GM11168 (cell line): ENCODE measurements around the gene KCNC3.

Experiments used
- in situ Hi-C: fragments of 300-500 bp; cut with MboI; formaldehyde crosslinking; loops from one replicate; pipeline ENCODE4 v1.12.0; 2022; ENCODE audit warnings: low sequenced_read_pairs; ENCODE audit not compliant: unreplicated experiment

The KCNC3 gene

GRCh38 chr19:50329146-50329925 is at the start of gene KCNC3:
Gene KCNC3 (minus strand): TSS chr19:50329377. CDS start chr19:50329082, 295 bp downstream.
- in situ Hi-C loops: no loop called here

GRCh38 chr19:50378863-50379236 is 49.7 kb upstream of the KCNC3 start:
- in situ Hi-C loops: no loop called here

GRCh38 chr19:50378169-50378862 is 49.1 kb upstream of the KCNC3 start:
- in situ Hi-C loops: no loop called here

GRCh38 chr19:50377517-50377916 is 48.3 kb upstream of the KCNC3 start:
- in situ Hi-C loops: no loop called here

- in situ Hi-C loops: no loop called here
These were observed 47.9 kb upstream of the KCNC3 start for GRCh38 chr19:50377051-50377461.

GRCh38 chr19:50376166-50377050 is 47.2 kb upstream of the KCNC3 start, which contains the start of gene NR1H2:
Gene NR1H2 (plus strand): TSS chr19:50376457. CDS start chr19:50377606, 1,149 bp downstream.
- in situ Hi-C loops: no loop called here

GRCh38 chr19:50371914-50372475 is 42.8 kb upstream of the KCNC3 start:
- in situ Hi-C loops: loop anchor here (25.0 kb wide), 1 partner anchor 415 kb away; the partner anchor contains the start of gene ACP4

GRCh38 chr19:50368649-50369570 is 39.7 kb upstream of the KCNC3 start:
- in situ Hi-C loops: loop anchor here (5.0 to 25.0 kb wide), 2 partner anchors 93 to 418 kb away; partner anchors contain the start of gene ACP4

- in situ Hi-C loops: loop anchor here (5.0 to 25.0 kb wide), 2 partner anchors 97 to 422 kb away; partner anchors contain the start of gene ACP4
These were observed 36.5 kb upstream of the KCNC3 start, which contains the start of gene NAPSA for GRCh38 chr19:50365434-50366306. Gene NAPSA (minus strand): TSS chr19:50365639. CDS start chr19:50365621, 18 bp downstream.

GRCh38 chr19:50362656-50363424 is 33.7 kb upstream of the KCNC3 start:
- in situ Hi-C loops: loop anchor here (25.0 kb wide), 1 partner anchor 424 kb away; the partner anchor contains the start of gene ACP4

GRCh38 chr19:50362030-50362412 is 32.8 kb upstream of the KCNC3 start:
- in situ Hi-C loops: loop anchor here (25.0 kb wide), 1 partner anchor 425 kb away; the partner anchor contains the start of gene ACP4

GRCh38 chr19:50361290-50362029 is 32.3 kb upstream of the KCNC3 start:
- in situ Hi-C loops: loop anchor here (25.0 kb wide), 1 partner anchor 426 kb away; the partner anchor contains the start of gene ACP4

- in situ Hi-C loops: loop anchor here (25.0 kb wide), 1 partner anchor 428 kb away; the partner anchor contains the start of gene ACP4
These were observed 30.2 kb upstream of the KCNC3 start for GRCh38 chr19:50359328-50359818.

GRCh38 chr19:50358483-50359327 is 29.5 kb upstream of the KCNC3 start:
- in situ Hi-C loops: loop anchor here (25.0 kb wide), 1 partner anchor 429 kb away; the partner anchor contains the start of gene ACP4
